ENCODE data around the gene FSIP1. TPM values are rescaled to one million over a fixed set of nuclear protein-coding genes. Genes with fewer than 3 reads are reported as not detected.

The FSIP1 gene
- total RNA-seq, 1 donor from 2014 or later = 1.6 TPM

DNA sequence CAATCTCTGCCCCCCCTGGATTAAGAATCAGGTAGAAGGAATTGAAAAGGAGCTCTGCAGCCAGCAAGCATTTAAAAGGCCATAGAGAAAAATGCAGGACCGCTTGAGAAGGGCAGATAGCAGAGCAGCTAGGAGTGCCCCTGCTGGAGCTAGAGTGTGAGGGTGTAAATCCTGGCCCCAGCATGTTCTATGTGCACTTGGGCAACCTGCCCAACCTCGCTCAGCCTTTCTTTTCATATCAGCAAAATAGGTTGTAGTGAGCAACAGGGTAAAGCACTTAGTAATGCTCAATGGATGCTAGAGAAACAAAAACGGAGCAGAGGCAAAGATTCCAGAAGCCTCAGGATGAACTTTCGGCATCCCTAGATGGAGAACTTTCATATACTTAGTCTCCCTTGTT is 226.8 kb downstream of the FSIP1 start:
- TF ChIP-seq, protein P1, sequence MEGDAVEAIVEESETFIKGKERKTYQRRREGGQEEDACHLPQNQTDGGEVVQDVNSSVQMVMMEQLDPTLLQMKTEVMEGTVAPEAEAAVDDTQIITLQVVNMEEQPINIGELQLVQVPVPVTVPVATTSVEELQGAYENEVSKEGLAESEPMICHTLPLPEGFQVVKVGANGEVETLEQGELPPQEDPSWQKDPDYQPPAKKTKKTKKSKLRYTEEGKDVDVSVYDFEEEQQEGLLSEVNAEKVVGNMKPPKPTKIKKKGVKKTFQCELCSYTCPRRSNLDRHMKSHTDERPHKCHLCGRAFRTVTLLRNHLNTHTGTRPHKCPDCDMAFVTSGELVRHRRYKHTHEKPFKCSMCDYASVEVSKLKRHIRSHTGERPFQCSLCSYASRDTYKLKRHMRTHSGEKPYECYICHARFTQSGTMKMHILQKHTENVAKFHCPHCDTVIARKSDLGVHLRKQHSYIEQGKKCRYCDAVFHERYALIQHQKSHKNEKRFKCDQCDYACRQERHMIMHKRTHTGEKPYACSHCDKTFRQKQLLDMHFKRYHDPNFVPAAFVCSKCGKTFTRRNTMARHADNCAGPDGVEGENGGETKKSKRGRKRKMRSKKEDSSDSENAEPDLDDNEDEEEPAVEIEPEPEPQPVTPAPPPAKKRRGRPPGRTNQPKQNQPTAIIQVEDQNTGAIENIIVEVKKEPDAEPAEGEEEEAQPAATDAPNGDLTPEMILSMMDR (IDR thresholded peaks at IDR 0.05; ENCODE audit: unreplicated experiment) = no peak
- no peak overlapping the region for H3K4me3 Mint-ChIP-seq (ENCODE audit: low read depth)
- DNase-seq (ENCODE audit: low spot score, unreplicated experiment) = no peak
- H3K27ac Mint-ChIP-seq = no peak overlapping the region
- H3K9me3 Mint-ChIP-seq (ENCODE audit: low read depth) = no peaks in the 10 kb centered on the region
- H3K36me3 Mint-ChIP-seq (ENCODE audit: insufficient read depth) = no peaks in the 10 kb centered on the region
- no peaks in the 10 kb centered on the region for H3K27me3 Mint-ChIP-seq
- no peaks in the 10 kb centered on the region for H3K4me1 Mint-ChIP-seq (ENCODE audit: low read depth)

DNA sequence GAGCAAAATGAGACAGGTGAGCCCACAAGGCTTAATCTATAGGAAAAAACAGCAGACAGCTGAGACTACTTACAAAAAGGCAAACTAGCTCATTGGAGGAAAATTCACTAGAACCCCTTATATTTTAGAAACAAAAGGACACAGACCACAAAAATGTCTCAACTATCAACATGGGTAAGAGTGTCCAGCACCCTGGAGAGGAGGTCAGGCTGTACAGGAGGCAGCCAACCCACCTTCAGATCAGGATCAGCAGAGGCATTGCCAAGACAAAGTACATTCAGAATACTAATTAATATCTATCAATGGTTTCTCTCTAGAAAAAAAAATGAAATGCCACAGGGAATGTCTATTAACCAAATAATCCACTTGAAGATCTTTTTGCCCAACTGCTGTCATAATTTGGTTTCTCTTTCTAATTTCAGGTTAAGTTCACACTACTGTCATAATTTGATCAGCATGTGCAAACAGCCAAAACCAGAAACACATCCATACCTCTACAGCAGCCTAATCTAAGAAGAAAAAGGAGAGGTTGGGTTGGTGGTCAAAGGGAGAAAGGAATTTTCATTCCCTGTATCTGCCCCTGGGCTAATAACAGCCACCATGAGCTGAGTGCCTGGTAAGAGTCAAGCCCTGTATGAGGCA is 227.8 kb downstream of the FSIP1 start:
- Mint-ChIP-seq H3K4me1 (ENCODE audit: low read depth) (no peaks in the 10 kb centered on the region), H3K36me3 (ENCODE audit: insufficient read depth) (no peaks in the 10 kb centered on the region), H3K4me3 (ENCODE audit: low read depth) (no peak overlapping the region), H3K9me3 (ENCODE audit: low read depth) (no peaks in the 10 kb centered on the region), H3K27ac (no peak overlapping the region), H3K27me3 (no peaks in the 10 kb centered on the region)
- no peak for DNase-seq (ENCODE audit: low spot score, unreplicated experiment)
- TF ChIP-seq, protein P1 (IDR thresholded peaks at IDR 0.05; ENCODE audit: unreplicated experiment) = no peak

DNA sequence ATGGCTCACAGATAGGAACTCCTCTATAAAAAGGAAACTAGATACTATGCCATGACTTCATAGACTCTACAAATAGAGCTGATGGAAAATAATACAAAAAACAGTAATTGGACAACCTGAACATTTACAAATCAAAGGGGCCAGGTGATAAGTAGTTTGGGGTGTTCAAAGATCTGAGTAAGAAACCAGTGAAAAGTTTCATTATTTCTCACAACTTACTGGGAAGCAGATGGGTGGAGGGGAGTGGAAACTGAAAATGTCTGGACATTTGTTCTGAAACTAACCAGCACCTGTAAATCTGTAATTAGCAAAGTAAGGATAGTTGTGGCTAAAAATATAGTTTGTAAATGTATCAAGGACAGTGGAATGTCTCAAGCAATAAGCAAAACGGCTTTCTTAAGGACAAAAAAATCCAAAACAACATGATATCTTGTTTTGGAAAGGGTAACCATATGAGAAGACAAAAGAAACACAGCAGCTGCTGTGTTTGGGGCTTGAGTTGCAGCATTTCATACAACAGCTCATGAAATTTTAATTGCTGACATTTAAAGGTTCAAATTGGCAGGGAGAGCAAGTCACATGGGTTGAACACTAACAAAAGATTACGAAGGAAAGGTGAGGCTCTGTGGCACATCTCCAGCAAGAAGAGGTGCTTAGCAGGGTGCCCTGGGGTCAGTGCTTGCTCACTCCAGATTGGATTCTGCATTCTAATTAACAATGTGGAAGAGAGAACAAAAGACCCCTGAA is 228.5 kb downstream of the FSIP1 start:
- Mint-ChIP-seq H3K9me3 (ENCODE audit: low read depth) (no peaks in the 10 kb centered on the region), H3K27me3 (no peaks in the 10 kb centered on the region), H3K4me1 (ENCODE audit: low read depth) (no peaks in the 10 kb centered on the region), H3K4me3 (ENCODE audit: low read depth) (no peak overlapping the region), H3K27ac (no peak overlapping the region), H3K36me3 (ENCODE audit: insufficient read depth) (no peaks in the 10 kb centered on the region)
- TF ChIP-seq, protein P1 (IDR thresholded peaks at IDR 0.05; ENCODE audit: unreplicated experiment) = no peak
- no peak for DNase-seq (ENCODE audit: low spot score, unreplicated experiment)

DNA sequence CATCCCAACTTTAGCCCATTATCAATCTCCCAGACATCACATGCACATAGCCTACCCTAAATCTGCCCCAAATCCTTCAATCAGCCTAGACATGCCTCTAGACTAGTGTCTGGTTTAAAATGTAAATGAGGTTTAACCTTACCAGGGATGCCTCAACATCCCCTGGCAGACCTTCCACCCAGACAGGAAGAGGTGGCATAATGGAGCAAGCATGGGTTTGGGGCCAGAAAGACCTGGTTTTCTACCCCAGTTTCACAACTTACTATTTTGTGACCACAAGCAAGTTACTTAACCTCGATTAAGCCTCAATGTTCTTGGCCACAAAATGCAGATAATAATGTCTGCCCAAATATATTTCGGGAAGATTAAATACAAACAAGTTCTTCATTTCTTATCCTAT is 230.1 kb downstream of the FSIP1 start:
- DNase-seq (ENCODE audit: low spot score, unreplicated experiment) = no peak
- H3K9me3 Mint-ChIP-seq (ENCODE audit: low read depth) = no peaks in the 10 kb centered on the region
- no peak overlapping the region for H3K27ac Mint-ChIP-seq
- no peaks in the 10 kb centered on the region for H3K36me3 Mint-ChIP-seq (ENCODE audit: insufficient read depth)
- H3K4me1 Mint-ChIP-seq (ENCODE audit: low read depth) = no peaks in the 10 kb centered on the region
- H3K27me3 Mint-ChIP-seq = no peaks in the 10 kb centered on the region
- TF ChIP-seq, protein P1 (IDR thresholded peaks at IDR 0.05; ENCODE audit: unreplicated experiment) = no peak
- H3K4me3 Mint-ChIP-seq (ENCODE audit: low read depth) = no peak overlapping the region

DNA sequence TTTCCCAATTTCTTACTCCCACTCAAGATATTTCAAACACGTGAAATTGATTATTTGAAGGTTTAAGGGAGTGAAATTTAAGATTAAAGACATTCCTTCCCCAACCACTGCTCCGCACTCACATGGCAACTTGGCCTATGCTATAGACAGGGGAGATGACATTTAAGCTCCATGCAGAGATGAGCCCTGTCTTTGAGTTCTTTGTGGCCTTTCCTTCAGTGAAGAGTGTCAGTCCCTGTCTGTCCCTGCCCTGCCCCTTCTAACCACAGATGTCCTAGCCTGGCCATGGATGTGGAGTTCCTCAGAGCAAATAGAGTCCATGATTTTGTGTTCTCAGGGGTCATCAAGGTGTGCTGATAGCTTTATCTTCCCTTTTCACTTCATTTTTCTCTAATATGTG is 231.2 kb downstream of the FSIP1 start:
- H3K4me3 Mint-ChIP-seq (ENCODE audit: low read depth) = no peak overlapping the region
- H3K27ac Mint-ChIP-seq = no peak overlapping the region
- H3K36me3 Mint-ChIP-seq (ENCODE audit: insufficient read depth) = no peaks in the 10 kb centered on the region
- H3K9me3 Mint-ChIP-seq (ENCODE audit: low read depth) = peaks cover 2% of the 10 kb centered on the region
- H3K4me1 Mint-ChIP-seq (ENCODE audit: low read depth) = no peaks in the 10 kb centered on the region
- TF ChIP-seq, protein P1 (IDR thresholded peaks at IDR 0.05; ENCODE audit: unreplicated experiment) = no peak
- H3K27me3 Mint-ChIP-seq = no peaks in the 10 kb centered on the region
- DNase-seq (ENCODE audit: low spot score, unreplicated experiment) = no peak

Other genes starting within 250 kb of the FSIP1 start
- gene THBS1, start 201.8 kb downstream of the FSIP1 start, total RNA-seq = 22.9 and 34.6 TPM in 2 replicates
- 1.0 and 1.1 TPM in 2 replicates for gene GPR176, start 137.4 kb upstream of the FSIP1 start, total RNA-seq
- gene EIF2AK4, start 151.3 kb upstream of the FSIP1 start, total RNA-seq = 39.9 and 41.6 TPM in 2 replicates